Astrocyte of the cerebellum (primary cell): ENCODE data around the gene SOCS2.

Experiments
- DNase-seq: peaks from one replicate; pipeline ENCODE4 v3.0.0-alpha.2; 2011; ENCODE audit warnings: low read depth
- H3K4me3 ChIP-seq: 2 replicates; pipeline ENCODE4 v1.5.1; 2011; ENCODE audit warnings: mild to moderate bottlenecking, low read depth, low read length, moderate library complexity
- in situ Hi-C: cut with HindIII; loops from 2 replicates; pipeline ENCODE4 v1.10.0; 2017; ENCODE audit warnings: low sequenced_read_pairs
- TF ChIP-seq, protein P1 (sequence below): IDR thresholded peaks from 2 replicates; pipeline ENCODE4 v1.5.1; 2012; ENCODE audit warnings: low read length, low read depth, moderate library complexity, mild to moderate bottlenecking; ENCODE audit errors: missing control alignments

Gene SOCS2

DNA sequence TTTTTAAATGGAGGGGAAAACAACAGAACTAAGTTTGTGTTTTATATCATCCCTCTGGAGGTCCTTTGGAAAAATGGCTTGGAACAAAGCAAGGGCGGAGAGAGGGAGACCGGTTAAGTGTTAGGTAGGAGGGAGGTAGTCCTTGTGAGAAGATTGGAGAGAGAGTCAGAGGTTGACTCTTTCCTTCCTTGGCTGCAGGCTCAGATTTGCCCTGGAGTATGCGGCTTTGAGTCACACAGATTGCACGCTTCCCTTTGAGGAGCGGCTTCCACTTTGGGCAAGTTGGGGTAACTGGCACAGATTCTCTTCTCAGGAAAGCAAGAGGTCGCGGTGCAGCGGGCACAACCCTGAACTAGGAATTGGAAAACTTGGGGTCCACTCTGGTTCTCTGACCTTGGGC is 9.9 kb downstream of the SOCS2 start:
- H3K4me3 ChIP-seq: no peak overlapping the region
- in situ Hi-C loops: no loop called here
- no peak for DNase-seq
- TF ChIP-seq, protein P1, sequence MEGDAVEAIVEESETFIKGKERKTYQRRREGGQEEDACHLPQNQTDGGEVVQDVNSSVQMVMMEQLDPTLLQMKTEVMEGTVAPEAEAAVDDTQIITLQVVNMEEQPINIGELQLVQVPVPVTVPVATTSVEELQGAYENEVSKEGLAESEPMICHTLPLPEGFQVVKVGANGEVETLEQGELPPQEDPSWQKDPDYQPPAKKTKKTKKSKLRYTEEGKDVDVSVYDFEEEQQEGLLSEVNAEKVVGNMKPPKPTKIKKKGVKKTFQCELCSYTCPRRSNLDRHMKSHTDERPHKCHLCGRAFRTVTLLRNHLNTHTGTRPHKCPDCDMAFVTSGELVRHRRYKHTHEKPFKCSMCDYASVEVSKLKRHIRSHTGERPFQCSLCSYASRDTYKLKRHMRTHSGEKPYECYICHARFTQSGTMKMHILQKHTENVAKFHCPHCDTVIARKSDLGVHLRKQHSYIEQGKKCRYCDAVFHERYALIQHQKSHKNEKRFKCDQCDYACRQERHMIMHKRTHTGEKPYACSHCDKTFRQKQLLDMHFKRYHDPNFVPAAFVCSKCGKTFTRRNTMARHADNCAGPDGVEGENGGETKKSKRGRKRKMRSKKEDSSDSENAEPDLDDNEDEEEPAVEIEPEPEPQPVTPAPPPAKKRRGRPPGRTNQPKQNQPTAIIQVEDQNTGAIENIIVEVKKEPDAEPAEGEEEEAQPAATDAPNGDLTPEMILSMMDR: no peak

GRCh38 chr12:93583627-93584392 is 11.3 kb downstream of the SOCS2 start:
- TF ChIP-seq, protein P1: no peak
- no peak for DNase-seq
- in situ Hi-C loops: no loop called here

GRCh38 chr12:93585247-93585646 is 12.8 kb downstream of the SOCS2 start:
- TF ChIP-seq, protein P1: no peak
- no peak for DNase-seq
- in situ Hi-C loops: no loop called here
- H3K4me3 ChIP-seq: no peak overlapping the region

More at GRCh38 chr12:93583627-93584392, 11.3 kb downstream of the SOCS2 start:
- no peak overlapping the region for H3K4me3 ChIP-seq

DNA sequence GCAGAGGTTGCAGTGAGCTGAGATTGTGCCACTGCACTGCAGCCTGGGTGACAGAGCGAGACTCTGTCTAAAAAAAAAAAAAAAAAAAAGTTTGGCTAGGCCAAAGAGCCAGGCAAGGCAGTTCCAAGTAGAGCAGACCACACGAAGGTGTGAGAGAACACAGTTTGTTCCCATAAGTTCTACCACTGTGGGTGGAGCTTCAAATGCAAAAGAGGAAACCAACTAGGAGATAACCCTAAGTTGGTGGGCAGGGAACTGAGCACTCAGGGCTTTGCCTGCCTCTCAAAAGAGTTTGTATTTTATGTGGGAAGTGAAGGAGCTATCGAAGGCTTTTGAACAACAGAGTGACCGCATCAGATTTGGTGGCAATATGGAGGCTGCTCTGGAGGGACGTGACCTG is 15.1 kb downstream of the SOCS2 start:
- no peak overlapping the region for H3K4me3 ChIP-seq
- in situ Hi-C loops: no loop called here
- no peak for DNase-seq
- TF ChIP-seq, protein P1: no peak

- in situ Hi-C loops: no loop called here
- no peak overlapping the region for H3K4me3 ChIP-seq
- DNase-seq: no peak
- TF ChIP-seq, protein P1: no peak
Measured at GRCh38 chr12:93589081-93589480, 16.6 kb downstream of the SOCS2 start.

GRCh38 chr12:93591137-93591868 is 18.8 kb downstream of the SOCS2 start:
- H3K4me3 ChIP-seq: peak overlapping the region; percentile 49
- DNase-seq: peak; percentile 62
- TF ChIP-seq, protein P1: no peak
- in situ Hi-C loops: no loop called here
